GM12865 (cell line): Measurements from ENCODE around the gene TEFM.

ENCODE experiments used
- DNase-seq: peaks from one replicate; pipeline ENCODE4 v3.0.0; 2010; ENCODE audit warnings: low read depth
- H3K4me3 ChIP-seq: 2 replicates; pipeline ENCODE4 v1.5.1; 2011; ENCODE audit warnings: mild to moderate bottlenecking, low read depth, low read length, control low read depth
- TF ChIP-seq, protein P1 (sequence below): IDR thresholded peaks from 2 replicates; pipeline ENCODE4 v1.5.1; 2011; ENCODE audit warnings: low read length, control low read depth, low read depth, inconsistent platforms; ENCODE audit not compliant: insufficient read depth; ENCODE audit errors: missing control alignments

The TEFM gene

DNA sequence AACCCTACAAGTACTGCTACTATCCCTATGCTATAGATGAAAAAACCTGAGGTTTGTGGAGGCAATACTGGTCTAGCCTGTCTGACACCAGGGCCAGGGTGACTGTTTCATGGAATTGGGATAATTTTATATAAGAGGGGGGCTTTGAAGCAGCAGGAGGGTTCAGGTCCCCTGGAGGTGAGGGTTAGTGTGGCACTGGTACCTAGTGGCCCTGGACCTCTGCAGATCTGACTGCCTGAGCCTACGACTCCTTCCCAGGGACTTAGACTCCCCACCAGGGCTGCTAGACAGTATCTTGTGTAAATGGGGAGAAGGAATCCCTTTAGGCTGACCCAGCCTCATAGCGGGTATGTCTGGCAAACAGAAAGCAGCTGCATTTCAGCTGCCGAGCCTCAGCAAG is 22.5 kb upstream of the TEFM start:
- TF ChIP-seq, protein P1, sequence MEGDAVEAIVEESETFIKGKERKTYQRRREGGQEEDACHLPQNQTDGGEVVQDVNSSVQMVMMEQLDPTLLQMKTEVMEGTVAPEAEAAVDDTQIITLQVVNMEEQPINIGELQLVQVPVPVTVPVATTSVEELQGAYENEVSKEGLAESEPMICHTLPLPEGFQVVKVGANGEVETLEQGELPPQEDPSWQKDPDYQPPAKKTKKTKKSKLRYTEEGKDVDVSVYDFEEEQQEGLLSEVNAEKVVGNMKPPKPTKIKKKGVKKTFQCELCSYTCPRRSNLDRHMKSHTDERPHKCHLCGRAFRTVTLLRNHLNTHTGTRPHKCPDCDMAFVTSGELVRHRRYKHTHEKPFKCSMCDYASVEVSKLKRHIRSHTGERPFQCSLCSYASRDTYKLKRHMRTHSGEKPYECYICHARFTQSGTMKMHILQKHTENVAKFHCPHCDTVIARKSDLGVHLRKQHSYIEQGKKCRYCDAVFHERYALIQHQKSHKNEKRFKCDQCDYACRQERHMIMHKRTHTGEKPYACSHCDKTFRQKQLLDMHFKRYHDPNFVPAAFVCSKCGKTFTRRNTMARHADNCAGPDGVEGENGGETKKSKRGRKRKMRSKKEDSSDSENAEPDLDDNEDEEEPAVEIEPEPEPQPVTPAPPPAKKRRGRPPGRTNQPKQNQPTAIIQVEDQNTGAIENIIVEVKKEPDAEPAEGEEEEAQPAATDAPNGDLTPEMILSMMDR = no peak
- H3K4me3 ChIP-seq = no peak overlapping the region
- no peak for DNase-seq

DNA sequence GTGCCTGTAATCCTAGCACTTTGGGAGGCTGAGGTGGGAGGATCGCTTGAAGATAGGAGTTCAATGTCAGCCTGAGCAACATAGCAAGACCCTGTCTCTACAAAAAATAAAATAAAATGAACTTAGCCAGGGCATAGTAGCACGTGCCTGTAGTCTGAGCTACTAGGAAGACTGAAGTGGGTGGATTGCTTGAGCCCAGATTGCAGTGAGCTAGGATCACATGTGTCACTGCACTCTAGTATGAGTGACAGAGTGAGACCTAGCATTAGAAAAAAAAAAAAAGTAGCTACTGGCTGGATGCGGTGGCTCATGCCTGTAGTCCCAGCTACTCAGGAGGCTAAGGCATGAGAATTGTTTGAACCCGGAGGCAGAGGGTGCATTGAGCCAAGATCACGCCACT is 21.7 kb upstream of the TEFM start:
- no peak for DNase-seq
- H3K4me3 ChIP-seq = no peak overlapping the region
- TF ChIP-seq, protein P1 = no peak

DNA sequence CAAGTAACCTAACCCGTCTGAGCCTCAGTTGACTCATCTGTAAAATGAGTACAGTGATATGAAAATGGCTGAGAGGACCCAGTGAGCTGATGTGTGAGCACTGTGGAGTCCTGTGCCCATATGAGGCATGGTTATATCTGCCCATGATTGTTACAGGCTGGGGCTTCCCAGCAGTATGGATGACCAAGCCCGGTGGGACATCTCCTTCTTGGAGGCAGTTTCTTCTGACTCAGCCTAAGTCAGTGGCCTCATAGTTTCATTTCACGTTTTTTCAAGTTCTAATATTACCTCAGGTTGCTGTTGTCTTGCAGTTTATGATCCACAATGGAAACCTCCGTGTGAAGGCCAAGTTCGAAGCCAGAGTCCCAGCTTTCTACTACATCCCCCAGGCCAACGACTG is 20.5 kb upstream of the TEFM start:
- TF ChIP-seq, protein P1 = no peak
- no peak overlapping the region for H3K4me3 ChIP-seq
- DNase-seq = peak; percentile 48

DNA sequence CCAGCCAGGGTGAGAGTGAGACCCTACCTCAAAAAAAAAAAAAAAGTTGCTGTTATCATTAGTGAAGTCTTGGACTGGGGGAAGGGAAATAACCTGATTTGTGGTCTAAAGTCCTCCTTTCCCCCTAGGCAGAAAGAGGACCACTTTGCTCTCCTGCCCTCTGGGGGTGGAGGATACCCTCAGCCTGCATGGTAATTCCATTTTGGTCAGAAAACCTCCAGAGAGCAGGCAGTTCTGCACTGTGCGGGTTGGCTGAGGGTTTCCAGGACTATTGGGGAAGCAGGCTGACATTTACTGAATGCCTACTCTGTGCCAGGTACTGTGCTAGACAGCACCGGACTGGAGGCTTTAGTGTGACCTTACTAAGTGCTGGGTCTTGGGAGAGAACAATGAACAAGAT is 18.3 kb upstream of the TEFM start:
- no peak for DNase-seq
- TF ChIP-seq, protein P1 = no peak
- H3K4me3 ChIP-seq = no peak overlapping the region

DNA sequence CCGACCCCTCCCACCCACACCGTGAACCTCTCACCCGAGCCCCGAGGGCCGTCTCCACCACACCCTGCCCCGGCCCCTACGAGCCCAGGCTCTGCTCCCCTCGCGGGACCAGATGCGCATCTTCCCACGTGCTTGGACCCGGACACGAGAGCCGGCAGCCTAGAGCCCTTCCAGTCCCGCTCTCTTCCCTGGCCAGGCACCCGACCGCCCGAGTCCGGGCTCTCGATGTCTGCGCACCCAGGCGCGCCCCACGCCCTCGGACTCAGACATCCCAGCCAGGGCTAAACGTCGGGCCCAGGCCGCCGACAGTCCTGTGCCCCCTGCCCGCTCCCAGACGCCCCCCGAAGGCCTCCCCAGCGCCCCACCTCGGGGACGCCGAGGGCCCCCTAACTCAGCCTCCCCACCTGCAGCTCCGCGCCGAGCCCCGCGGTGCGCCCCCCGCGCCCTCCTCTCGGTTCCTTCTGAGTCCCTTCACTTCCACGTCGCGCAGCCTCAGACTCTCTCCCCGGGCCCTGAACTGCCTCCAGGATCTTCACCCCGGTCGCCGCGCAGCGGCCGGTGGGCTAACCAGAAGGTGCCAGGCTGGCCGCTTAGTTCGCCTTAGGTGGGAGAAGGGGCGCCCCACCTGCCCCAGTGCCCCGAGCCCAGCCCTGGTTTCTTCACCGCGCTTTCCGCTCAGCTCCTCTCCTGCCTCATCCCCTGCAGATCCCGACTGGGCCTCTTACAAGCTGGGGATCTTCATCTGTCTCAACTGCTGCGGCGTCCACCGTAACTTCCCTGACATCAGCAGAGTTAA is 16.4 kb upstream of the TEFM start:
- peak overlapping the region; percentile 19 for H3K4me3 ChIP-seq
- DNase-seq = no peak
- TF ChIP-seq, protein P1 = no peak

DNA sequence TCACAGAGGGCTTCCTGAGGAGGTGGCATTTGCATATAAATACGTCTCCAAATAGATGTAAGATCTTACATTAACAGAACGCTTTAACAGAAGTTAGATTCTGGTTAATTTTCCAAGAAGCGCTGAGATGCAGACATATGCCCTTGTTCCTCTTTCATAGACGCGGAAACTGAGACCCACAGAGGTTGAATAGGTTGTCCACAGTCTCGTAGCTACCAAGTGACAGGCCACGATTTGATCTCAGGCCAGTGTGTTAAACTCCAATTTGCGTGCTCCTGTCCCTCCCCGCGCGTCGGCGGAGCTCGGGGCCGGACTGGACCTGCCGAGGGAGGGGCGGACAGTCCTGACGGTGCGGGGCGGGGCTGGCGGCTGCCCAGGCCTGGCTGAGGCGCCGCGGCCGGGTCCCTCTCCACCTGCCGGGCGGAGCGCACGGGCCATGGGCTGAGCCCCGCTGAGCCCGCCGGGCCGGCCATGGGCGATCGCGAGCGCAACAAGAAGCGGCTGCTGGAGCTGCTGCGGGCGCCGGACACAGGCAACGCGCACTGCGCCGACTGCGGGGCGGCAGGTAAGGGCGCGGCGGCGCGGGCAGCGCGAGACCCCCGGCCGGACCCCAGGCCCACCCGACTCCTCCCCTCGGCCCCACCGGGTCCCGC is 15.6 kb upstream of the TEFM start, which contains the start of gene ADAP2:
Gene ADAP2 (plus strand): TSS at position 402 of the 653 bp plus-strand sequence. CDS start 70 bp downstream, at position 472.
- peak; percentile 36 for DNase-seq
- H3K4me3 ChIP-seq = peak within 1 kb of the TSS; percentile 19
- TF ChIP-seq, protein P1 = no peak
